DMS53 treated with DMSO at 0.1 percent for 48 hours (cell line): Measurements from ENCODE around the gene IQGAP1.
"Not testable (repeated sequence)": the region's sequence is repeated elsewhere in the genome, so short reads cannot be mapped to it uniquely, and the experiment has no call there.

Experiments used
- DNase-seq: peaks from one replicate; lab custom pipeline; 2025; ENCODE audit not compliant: unreplicated experiment; lab: John Stamatoyannopoulos, UW

IQGAP1 gene

GRCh38 chr15:90387534-90388461, at the start of gene IQGAP1:
IQGAP1 (plus strand) TSS chr15:90388242; CDS start chr15:90388342, 100 bp downstream.
- DNase-seq: peak; percentile 80

- no peak for DNase-seq
These were observed 49.5 kb upstream of the IQGAP1 start for GRCh38 chr15:90338532-90338931.

GRCh38 chr15:90340345-90340744, 47.7 kb upstream of the IQGAP1 start:
- no peak for DNase-seq

- no peak for DNase-seq
These were observed 44.7 kb upstream of the IQGAP1 start for GRCh38 chr15:90343302-90343790.

GRCh38 chr15:90344662-90345061, 43.4 kb upstream of the IQGAP1 start:
- no peak for DNase-seq

- no peak for DNase-seq
These were observed 42.2 kb upstream of the IQGAP1 start for GRCh38 chr15:90345857-90346256.

- not testable (repeated sequence) for DNase-seq
These were observed 40.5 kb upstream of the IQGAP1 start for GRCh38 chr15:90347431-90348065.

- DNase-seq: no peak
These were observed 39.6 kb upstream of the IQGAP1 start for GRCh38 chr15:90348456-90348855.

GRCh38 chr15:90349072-90349471, 39.0 kb upstream of the IQGAP1 start:
- no peak for DNase-seq

- no peak for DNase-seq
These were observed 38.2 kb upstream of the IQGAP1 start for GRCh38 chr15:90349821-90350220.

- no peak for DNase-seq
These were observed 36.4 kb upstream of the IQGAP1 start for GRCh38 chr15:90351479-90352106.

GRCh38 chr15:90352107-90352893, 35.7 kb upstream of the IQGAP1 start, which contains the start of gene ZNF774:
ZNF774 (plus strand) TSS chr15:90352284; CDS start chr15:90354661, 2,377 bp downstream.
- peak; percentile 84 for DNase-seq

- no peak for DNase-seq
These were observed 33.1 kb upstream of the IQGAP1 start for GRCh38 chr15:90354986-90355385.

- DNase-seq: no peak
These were observed 29.7 kb upstream of the IQGAP1 start for GRCh38 chr15:90358124-90359033.

GRCh38 chr15:90360746-90361145, 27.3 kb upstream of the IQGAP1 start:
- no peak for DNase-seq

GRCh38 chr15:90362936-90363212, 25.2 kb upstream of the IQGAP1 start:
- DNase-seq: no peak

- no peak for DNase-seq
These were observed 23.8 kb upstream of the IQGAP1 start for GRCh38 chr15:90364251-90364650.

- no peak for DNase-seq
These were observed 22.5 kb upstream of the IQGAP1 start for GRCh38 chr15:90365414-90366055.

GRCh38 chr15:90367576-90367975, 20.5 kb upstream of the IQGAP1 start:
- DNase-seq: no peak
